Gastroesophageal sphincter (tissue), 3 donors: ENCODE data around the gene PSMA7.

ENCODE experiments used
- CTCF ChIP-seq, 4 experiments: fragments of 200-600 bp in 2 of 4; fragments of 450-650 bp in 2 of 4; sonication (generic) in 1 of 4; IDR thresholded peaks; one replicate each; pipeline ENCODE4 v1.5.1; 2017 to 2019; ENCODE audit warnings: antibody characterized with exemption in 4 of 4, mild to moderate bottlenecking in 2 of 4, moderate library complexity in 2 of 4
- EP300 ChIP-seq: sonication (generic); formaldehyde crosslinking; IDR thresholded peaks from one replicate; pipeline ENCODE4 v1.6.1; 2017; ENCODE audit warnings: antibody characterized with exemption, mild to moderate bottlenecking
- POLR2AphosphoS5 ChIP-seq: sonication (generic); formaldehyde crosslinking; IDR thresholded peaks from one replicate; pipeline ENCODE4 v1.6.1; 2017; ENCODE audit warnings: antibody characterized with exemption

- TF ChIP-seq CTCF (IDR thresholded peaks at IDR 0.05) (no peak), POLR2AphosphoS5 (no peak), EP300 (no peak)
Observed at GRCh38 chr20:62178316-62179161, 35.3 kb upstream of the PSMA7 start.
